Non-pigmented ciliary epithelial cell (primary cell): Measurements from ENCODE around the gene MCM7.

ENCODE experiments used
- DNase-seq: peaks from one replicate; pipeline ENCODE4 v3.0.0-alpha.2; 2010; ENCODE audit warnings: low read depth

Gene MCM7

GRCh38 chr7:100093925-100094486, 7.2 kb downstream of the MCM7 start:
- DNase-seq = no peak

- DNase-seq = no peak
These were observed 7.7 kb downstream of the MCM7 start for GRCh38 chr7:100093498-100093897.

GRCh38 chr7:100093054-100093453, 8.1 kb downstream of the MCM7 start:
- DNase-seq = no peak

GRCh38 chr7:100091411-100092181, 9.6 kb downstream of the MCM7 start:
- no peak for DNase-seq

- no peak for DNase-seq
These were observed 10.4 kb downstream of the MCM7 start for GRCh38 chr7:100090527-100091410.

- DNase-seq = no peak
These were observed 11.6 kb downstream of the MCM7 start for GRCh38 chr7:100089458-100090196.

- no peak for DNase-seq
These were observed 12.4 kb downstream of the MCM7 start, which contains the start of gene COPS6 for GRCh38 chr7:100088621-100089457. Gene COPS6 (plus strand): TSS chr7:100088969. CDS start chr7:100088991, 22 bp downstream.

GRCh38 chr7:100088095-100088620, 13.0 kb downstream of the MCM7 start:
- DNase-seq = no peak

GRCh38 chr7:100087055-100087750, 14.0 kb downstream of the MCM7 start:
- DNase-seq = peak; percentile 95

- DNase-seq = no peak
These were observed 15.7 kb downstream of the MCM7 start for GRCh38 chr7:100085515-100085914.

GRCh38 chr7:100082978-100083377, 18.2 kb downstream of the MCM7 start:
- DNase-seq = no peak

GRCh38 chr7:100081535-100082102, 19.6 kb downstream of the MCM7 start, which contains the start of gene ZNF3:
Gene ZNF3 (minus strand): TSS chr7:100081723. CDS start chr7:100077357, 4,366 bp downstream.
- peak; percentile 98 for DNase-seq

GRCh38 chr7:100080907-100081534, 20.2 kb downstream of the MCM7 start:
- no peak for DNase-seq

- no peak for DNase-seq
These were observed 22.1 kb downstream of the MCM7 start for GRCh38 chr7:100079024-100079560.

GRCh38 chr7:100077205-100077604, 24.0 kb downstream of the MCM7 start:
- no peak for DNase-seq

- no peak for DNase-seq
These were observed 25.8 kb downstream of the MCM7 start for GRCh38 chr7:100075418-100075817.

- no peak for DNase-seq
These were observed 26.4 kb downstream of the MCM7 start for GRCh38 chr7:100074841-100075240.

- no peak for DNase-seq
These were observed 28.7 kb downstream of the MCM7 start for GRCh38 chr7:100072462-100072861.
